Lung (tissue), 12 donors: Measurements from ENCODE around the gene ACOT13. TPM values are rescaled to one million over a fixed set of nuclear protein-coding genes. Genes with fewer than 3 reads are reported as not detected.

Experiments
- ATAC-seq: fragments of 200-7000 bp; cut with Tn5 transposase; one replicate; pipeline ENCODE4 v1.9.1; 2020; ENCODE audit warnings: moderate number of reproducible peaks; ENCODE audit not compliant: insufficient read depth, low FRiP score
- DNase-seq, 3 donors: peaks; one replicate each; pipeline ENCODE4 v3.0.0-alpha.2; 2013 to 2017
- H3K27ac ChIP-seq, 2 donors: one replicate each; pipeline ENCODE4 v1.5.1; 2013; ENCODE audit warnings: mild to moderate bottlenecking in 2 of 2, moderate library complexity in 2 of 2, control low read depth in 1 of 2, inconsistent platforms in 1 of 2, low read depth in 1 of 2, low read length in 1 of 2
- H3K27me3 ChIP-seq, 3 donors: one replicate each; pipeline ENCODE4 v1.5.1; 2013; ENCODE audit warnings: low read length in 2 of 3; ENCODE audit not compliant: control insufficient read depth in 3 of 3, insufficient read depth in 3 of 3
- H3K36me3 ChIP-seq, 4 donors: one replicate each; pipeline ENCODE4 v1.5.1; 2013; ENCODE audit warnings: low read length in 4 of 4, mild to moderate bottlenecking in 1 of 4, moderate library complexity in 1 of 4; ENCODE audit not compliant: control insufficient read depth in 4 of 4, insufficient read depth in 4 of 4
- H3K4me1 ChIP-seq, 5 donors: one replicate each; pipeline ENCODE4 v1.5.1; 2013; ENCODE audit warnings: low read length in 5 of 5, mild to moderate bottlenecking in 2 of 5, moderate library complexity in 1 of 5; ENCODE audit not compliant: control insufficient read depth in 5 of 5, insufficient read depth in 5 of 5
- H3K4me3 ChIP-seq: one replicate; pipeline ENCODE4 v1.5.1; 2013; ENCODE audit warnings: mild to moderate bottlenecking, control low read depth, moderate library complexity
- H3K9ac ChIP-seq, 2 donors: one replicate each; pipeline ENCODE4 v1.5.1; 2013; ENCODE audit warnings: low read length in 2 of 2, control low read depth in 1 of 2; ENCODE audit not compliant: insufficient read depth in 1 of 2
- H3K9me3 ChIP-seq, 4 donors: one replicate each; pipeline ENCODE4 v1.5.1; 2013; ENCODE audit warnings: low read length in 3 of 4, mild to moderate bottlenecking in 1 of 4, moderate library complexity in 1 of 4; ENCODE audit not compliant: control insufficient read depth in 4 of 4, insufficient read depth in 3 of 4
- CTCF ChIP-seq: IDR thresholded peaks from 2 replicates; pipeline ENCODE4 v1.5.1; 2012; ENCODE audit warnings: mild to moderate bottlenecking; ENCODE audit errors: control extremely low read depth, extremely low read depth
- WGBS, 2 donors: extraction: QIAGEN DNeasy Blood & Tissue Kit; methylation state at CpG; one replicate each; pipeline ENCODE4 v1.1.7; 2013; 5-methylcytosine and 5-hydroxymethylcytosine counted together
- polyA plus RNA-seq, 2 donors: library from polyadenylated mRNA; stranded (reverse); fragments of 200-250 nt; gene quantifications; one replicate each; pipeline ENCODE4 v1.2.1, GENCODE V29; 2013
- total RNA-seq, 2 donors: library from RNA; depleted of rRNA in 1 of 2; stranded (reverse); fragments of >200 nt in 1 of 2; gene quantifications; one replicate each; pipeline ENCODE4 v1.2.1, GENCODE V29; 2014 to 2021
- donor health status: control.
- donor health status: control.
- donor health status: Bipolar disorder and iron deficiency.
- donor health status: healthy.
- donor health status: DM: yes; HTN: yes; CAD: no.

The ACOT13 gene
- total and polyA plus RNA-seq, 4 donors = 4.7 to 59.3 (median 14.3) TPM

DNA sequence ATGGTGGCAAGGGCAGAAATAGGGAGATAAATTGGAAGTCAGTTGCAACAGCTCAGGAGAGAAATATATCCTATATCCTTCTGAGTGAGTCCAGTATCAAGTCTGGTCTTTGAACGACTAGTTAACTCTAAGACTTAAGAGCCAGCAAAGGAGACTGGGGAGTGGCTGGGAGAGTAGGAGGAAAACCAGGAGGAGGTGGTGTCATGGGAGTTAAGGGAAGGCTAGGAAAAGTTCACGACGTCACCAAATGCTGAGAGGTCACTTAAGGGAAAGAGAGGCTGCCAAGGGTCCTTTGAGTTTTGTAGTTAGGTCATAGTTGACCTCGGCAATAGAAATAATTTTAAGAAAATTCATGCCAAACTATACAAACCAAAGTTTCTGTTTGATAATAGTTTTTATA lies 25.1 kb downstream of the ACOT13 start:
- Histone ChIP-seq H3K27me3 (no peaks in the 10 kb centered on the region), H3K9me3 (no peaks in the 10 kb centered on the region), H3K4me3 (no peak overlapping the region), H3K9ac (no peak overlapping the region), H3K27ac (no peak overlapping the region), H3K4me1 (peaks cover 0 to 7% (median 0%) of the 10 kb centered on the region in 5 donors), H3K36me3 (peaks cover 0 to 3% (median 1%) of the 10 kb centered on the region in 4 donors)
- no peak for ATAC-seq
- DNase-seq = no peak
- no peak for TF ChIP-seq CTCF
- WGBS, 2 donors = 57 to 77% methylated on average over 4 of the region's 4 CpGs

- no peak overlapping the region for H3K9ac ChIP-seq
Observed at GRCh38 chr6:24692415-24692814, 25.5 kb downstream of the ACOT13 start.

DNA sequence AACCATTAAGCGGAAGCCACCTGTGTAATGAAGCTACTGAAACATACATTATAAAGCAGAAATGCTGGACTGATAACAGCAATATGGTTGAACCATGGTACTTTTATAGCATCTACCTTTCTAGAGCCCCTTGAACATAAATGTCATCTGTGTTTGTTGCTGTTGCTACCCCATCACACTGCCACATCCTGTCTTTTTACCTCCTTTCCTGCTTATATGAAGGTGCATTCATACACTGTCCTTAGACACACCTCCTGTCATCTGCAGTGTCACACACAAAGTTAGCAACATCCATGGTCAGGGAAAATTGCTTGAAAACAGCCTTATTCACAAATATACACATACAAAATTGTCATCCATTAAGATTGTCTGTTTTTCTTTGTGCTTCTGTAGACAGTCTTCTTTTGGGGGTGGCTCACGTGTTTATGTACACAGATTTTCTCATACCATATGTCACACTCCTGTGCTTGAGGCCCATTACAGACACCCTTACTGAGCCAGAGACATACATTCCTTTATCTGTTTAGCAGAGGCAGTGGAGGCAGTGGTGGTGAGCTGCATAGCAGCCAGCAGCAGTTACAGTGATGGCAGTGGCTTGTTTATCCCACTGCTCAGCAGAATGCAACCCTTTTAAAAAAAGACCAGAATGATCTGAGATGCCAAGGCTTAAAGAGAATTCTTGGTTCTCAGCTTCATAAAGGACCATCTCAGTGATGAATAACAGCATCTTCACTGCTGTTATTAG lies 26.1 kb downstream of the ACOT13 start:
- WGBS, 2 donors = 91 to 97% methylated on average over 2 of the region's 2 CpGs
- no peak for ATAC-seq
- Histone ChIP-seq H3K9ac (no peak overlapping the region), H3K36me3 (peaks cover 0 to 3% (median 2%) of the 10 kb centered on the region in 4 donors), H3K4me3 (no peak overlapping the region), H3K27me3 (no peaks in the 10 kb centered on the region), H3K4me1 (peaks cover 0 to 7% (median 0%) of the 10 kb centered on the region in 5 donors), H3K9me3 (no peaks in the 10 kb centered on the region), H3K27ac (no peak overlapping the region)
- no peak for DNase-seq
- TF ChIP-seq CTCF = no peak

More at GRCh38 chr6:24692415-24692814, 25.5 kb downstream of the ACOT13 start:
- Histone ChIP-seq H3K27me3 (no peaks in the 10 kb centered on the region), H3K9me3 (no peaks in the 10 kb centered on the region), H3K27ac (no peak overlapping the region), H3K36me3 (peaks cover 0 to 3% (median 1%) of the 10 kb centered on the region in 4 donors), H3K4me1 (peaks cover 0 to 7% (median 0%) of the 10 kb centered on the region in 5 donors), H3K4me3 (no peak overlapping the region)
- no peak for ATAC-seq
- TF ChIP-seq CTCF = no peak
- no peak for DNase-seq
- WGBS, 2 donors = 87 to 94% methylated on average over 3 of the region's 3 CpGs
